GM18499 (cell line): ENCODE results near the gene SLC27A1.
"Not testable (repeated sequence)": the region's sequence is repeated elsewhere in the genome, so short reads cannot be mapped to it uniquely, and the experiment has no call there.

Experiments
- ATAC-seq: cut with Tn5 transposase; IDR thresholded peaks from one replicate; pipeline ENCODE4 v1.9.1; 2021; ENCODE audit warnings: moderate number of reproducible peaks; ENCODE audit not compliant: insufficient read depth, unreplicated experiment

The SLC27A1 gene

DNA sequence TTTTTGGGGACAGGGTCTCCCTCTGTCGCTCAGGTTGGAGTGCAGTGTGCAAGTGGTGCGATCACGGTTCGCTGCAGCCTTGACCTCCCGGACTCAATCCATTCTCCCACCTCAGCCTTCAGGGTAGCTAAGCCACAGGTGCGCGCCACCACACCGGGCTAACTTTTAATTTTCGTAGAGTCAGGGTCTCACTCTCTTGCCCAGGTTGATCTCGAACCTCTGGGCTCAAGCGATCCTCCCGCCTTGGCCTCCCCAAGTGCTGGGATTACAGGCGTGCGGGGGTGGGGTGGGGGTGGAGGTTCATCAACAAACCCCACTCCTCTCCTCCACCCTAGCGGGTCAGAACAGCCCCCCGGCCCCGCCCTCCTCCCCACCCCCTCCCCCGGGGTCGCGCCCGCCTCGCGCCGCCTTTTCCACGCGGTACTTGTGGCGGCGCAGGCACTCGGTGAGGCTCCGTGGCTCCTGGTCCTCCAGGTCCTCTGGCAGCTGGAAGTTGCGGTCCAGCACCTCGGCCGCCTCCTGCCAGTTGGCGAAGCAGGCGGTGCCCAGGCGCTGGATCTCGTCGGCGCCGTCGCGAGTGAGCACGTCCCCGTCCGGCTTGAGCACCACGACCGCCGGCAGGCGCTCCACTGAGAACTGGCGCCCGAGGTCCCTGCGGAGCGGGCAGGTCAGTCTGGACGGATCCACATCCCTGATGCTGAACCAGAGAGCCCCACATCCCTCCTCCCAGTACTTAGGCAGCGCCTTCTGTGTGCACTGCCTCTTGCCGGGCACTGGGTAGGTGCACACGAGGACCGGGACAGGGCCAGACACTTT lies 14.8 kb upstream of the SLC27A1 start:
- ATAC-seq, result no peak

DNA sequence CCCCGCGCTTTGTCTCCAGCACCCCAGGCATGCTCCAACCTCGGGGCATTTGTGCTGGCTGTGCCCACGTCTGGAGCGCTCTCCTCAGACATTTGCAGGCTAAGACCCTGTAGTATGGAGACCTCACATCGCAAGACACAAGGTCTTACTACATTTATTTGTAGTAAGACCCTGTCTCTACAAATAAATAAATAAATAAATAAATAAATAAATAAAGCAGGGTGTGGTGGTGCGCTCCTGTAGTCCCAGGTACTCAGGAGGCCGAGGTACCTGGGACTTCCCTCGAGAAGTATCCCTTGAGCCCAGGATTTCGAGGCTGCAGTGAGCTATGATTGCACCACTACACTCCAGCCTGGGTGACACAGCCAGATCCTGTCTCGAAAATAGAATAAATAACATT lies 14.2 kb upstream of the SLC27A1 start:
- ATAC-seq, result no peak

DNA sequence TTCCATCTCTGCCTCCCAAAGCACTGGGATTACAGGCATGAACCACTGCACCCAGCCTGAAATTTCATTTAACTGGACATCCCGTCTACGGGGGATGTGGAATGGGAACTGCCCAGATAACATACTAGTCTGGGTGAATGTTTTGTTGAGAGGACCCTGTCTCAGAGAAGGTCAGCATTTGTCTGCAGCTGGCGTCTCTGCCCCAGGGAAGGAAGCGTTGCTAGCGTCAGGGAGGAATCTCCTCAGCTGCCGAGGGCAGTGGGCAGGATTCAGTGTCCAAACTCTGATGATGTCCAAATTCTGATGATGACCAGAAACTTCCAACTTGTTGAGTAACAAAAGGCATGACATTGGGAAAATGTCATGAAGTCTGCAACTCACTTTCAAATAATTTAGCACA lies 12.7 kb upstream of the SLC27A1 start:
- ATAC-seq, result no peak

DNA sequence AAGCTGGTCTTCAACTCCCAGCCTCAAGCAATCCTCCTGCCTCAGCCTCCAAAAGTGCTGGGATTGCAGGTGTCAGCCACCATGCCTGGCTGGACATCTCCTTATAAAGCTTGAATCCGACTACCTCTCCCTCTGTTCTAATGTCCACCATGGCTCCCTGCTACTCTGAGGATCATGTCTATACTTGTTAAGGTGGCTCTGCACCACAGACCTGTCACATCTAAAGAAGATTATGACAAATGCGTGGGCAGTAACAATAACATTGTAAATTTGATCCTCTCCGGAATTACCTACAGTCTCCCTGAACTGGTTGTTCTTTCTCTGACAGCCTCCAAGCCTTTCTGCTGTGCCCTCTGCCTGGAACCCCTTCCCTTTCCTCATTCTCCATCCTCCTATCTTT lies 11.4 kb upstream of the SLC27A1 start:
- ATAC-seq, result no peak

DNA sequence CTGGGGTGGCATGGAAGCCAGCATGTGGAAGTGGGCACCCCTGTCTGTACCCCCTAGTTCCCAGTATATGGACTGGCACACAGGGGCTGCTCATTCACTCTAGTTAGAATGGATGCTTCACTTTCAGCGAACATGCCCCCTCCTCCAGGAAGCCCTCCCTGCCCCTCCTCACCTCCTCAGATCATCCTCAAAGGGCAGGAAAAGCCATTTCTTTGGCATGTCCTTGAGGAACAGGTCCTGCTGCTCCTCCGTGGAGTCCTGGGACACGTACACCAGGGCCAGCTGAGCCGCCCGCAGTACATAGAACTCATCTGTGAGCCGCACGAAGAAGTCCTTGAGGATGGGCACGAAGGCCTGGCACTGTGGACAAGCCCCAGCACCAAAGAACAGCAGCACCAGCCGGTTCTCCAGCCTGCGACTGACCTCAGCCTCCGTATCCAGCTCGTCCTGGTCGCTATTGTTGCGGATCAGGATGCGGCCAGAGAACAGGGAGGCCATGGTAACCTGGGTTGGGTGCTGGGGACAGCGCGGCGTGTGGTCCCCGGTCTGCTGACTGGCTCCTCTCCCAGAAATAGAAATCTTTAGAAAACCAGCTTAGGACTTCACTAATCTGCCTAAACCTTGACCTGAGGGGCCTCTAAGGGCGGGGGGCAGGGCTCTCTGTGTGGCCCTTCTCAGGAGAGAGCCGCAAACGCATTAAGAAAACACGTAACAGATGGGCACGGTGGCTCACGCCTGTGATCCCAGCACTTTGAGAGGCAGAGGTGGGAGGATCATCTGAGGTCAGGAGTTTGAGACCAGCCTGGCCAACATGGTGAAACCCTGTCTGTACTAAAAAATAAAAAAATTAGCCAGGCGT lies 9.7 kb upstream of the SLC27A1 start, which contains the start of gene NXNL1:
TSS of gene NXNL1 (minus strand) at position 555 of the 859 bp plus-strand sequence. CDS start at position 498, 57 bp downstream.
- no peak for ATAC-seq

DNA sequence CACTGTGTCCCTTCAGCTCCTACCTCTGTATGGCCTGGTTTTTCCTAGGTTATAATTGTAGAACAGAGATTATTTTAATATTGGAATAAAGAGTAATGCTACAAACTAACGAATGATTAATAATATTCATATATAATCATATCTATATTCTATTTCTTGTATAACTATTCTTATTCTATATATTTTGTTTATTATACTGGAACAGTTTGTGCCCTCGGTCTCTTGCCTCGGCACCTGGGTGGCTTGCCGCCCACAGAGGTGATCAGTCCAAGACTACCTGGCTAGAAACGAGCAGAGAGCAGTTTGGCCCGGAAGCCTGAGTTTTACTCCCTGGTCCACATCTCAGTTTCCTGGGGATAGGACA lies 3.9 kb upstream of the SLC27A1 start:
- ATAC-seq, result no peak

DNA sequence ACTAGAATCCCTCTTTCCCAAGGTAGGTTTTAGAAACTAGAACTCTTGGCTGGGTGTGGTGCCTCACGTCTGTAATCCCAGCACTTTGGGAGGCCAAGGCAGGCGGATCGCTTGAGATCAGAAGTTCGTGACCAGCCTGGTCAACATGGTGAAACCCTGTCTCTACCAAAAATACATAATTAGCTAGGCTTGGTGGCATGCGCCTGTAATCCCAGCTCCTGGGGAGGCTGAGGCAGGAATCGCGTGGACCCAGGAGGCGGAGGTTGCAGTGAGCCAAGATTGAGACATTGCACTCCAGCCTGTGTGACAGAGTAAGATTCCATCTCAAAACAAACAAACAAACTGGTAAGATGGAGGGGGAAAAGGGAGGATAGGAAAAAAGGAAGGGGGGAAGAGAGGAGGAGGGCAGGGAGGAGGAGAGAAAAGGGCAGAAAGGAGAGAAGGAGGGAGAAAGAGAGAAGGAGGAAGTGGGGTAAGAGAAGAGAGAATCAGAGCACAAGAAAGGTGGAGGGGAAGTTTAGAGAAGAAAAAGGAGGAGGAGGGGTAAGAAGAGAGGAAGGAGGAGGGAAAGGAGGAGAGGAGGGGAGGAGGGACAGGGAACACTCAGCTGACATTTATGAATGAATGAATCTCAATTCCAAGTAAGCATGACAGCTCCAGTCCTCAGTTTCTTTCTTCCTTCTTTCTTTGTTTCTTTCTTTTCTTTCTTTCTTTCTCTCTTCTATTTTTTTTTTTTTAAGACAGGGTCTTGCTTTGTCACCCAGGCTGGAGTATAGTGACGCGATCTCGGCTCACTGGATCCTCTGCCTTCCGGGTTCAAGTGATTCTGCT lies 2.6 kb upstream of the SLC27A1 start:
- ATAC-seq, result no peak

DNA sequence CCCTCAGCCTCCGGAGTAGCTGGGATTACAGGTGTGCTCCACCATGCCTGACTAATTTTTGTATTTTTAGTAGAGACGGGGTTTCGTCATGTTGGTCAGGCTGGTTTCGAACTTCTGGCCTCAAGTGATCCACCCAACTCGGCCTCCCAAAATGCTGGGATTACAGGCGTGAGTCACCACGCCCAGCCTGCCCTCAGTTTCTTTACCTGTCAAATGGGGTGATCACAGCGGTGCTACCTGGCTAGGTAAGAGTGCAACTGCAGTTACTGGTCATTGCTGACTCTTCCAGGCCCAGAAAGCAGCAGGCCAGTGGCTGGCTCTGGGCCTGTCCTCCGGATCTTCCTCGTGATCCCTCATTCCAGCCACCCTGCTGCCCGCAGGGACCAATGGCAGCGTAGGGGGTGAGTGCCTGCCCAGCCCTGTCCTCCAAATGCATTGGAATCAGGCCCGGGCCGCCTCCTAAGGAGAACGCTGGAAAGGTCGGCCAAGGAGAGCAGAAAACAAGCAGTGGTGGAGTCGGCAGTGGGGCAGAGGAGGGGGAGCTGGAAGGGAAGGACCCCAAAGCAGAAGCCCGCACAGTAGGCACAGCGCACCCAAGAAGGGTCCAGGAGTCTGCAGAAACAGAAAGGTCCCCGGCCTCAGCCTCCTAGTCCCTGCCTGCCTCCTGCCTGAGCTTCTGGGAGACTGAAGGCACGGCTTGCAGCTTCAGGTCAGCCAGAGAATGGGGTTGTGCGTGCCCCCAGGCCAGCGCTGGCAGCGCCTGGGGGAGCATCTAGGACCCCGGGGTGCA lies 1.8 kb upstream of the SLC27A1 start:
- ATAC-seq, result no peak

DNA sequence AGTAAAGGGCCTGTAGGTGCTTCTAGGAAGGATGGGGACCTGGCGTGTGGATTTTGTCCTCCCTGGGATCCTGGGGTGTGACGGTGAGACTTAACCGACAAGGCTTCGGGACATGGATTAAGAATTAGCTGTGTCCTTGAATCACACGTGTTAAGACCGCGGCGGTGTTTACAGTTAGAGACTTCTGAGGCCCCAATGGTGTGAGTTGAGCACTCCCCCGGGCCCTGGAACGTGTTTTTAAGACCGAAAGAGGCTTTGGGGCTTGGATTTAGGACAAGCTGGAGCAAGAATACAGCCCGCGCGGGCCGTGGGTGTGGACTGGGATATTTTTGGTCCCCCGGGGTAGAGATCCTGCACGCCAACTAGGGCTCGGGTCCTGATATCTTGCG lies 1.2 kb upstream of the SLC27A1 start:
- ATAC-seq, result no peak

DNA sequence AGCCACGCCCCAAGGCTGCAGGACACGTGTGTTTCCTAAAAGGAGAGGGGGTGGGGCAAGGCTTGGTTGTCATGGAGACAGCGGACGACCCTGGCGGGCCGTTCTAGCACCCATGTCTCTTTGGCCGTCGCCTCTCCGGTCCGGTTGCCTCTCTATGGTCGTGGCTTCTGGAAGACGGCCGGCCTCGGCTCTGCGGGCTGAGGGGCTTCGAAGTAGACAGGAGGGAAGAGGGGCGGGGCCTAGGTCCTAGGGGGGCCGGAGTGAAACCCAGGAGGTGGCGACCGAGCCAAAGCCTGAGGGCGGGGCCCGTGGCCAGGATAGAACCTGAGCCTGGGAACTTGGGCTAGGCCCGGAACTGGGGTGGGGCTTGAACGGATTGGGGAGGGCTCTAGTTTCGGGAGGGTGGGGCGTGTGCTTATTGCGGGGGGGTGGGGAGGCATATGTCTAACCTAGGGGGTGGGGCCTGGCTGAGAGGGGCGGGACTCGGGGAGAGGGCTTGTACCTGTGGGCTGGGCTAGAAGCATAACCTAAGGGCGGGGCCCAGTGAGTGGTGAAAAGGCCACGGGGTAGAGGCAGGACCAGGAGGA lies 750 bp upstream of the SLC27A1 start:
- peak; percentile 36 for ATAC-seq

DNA sequence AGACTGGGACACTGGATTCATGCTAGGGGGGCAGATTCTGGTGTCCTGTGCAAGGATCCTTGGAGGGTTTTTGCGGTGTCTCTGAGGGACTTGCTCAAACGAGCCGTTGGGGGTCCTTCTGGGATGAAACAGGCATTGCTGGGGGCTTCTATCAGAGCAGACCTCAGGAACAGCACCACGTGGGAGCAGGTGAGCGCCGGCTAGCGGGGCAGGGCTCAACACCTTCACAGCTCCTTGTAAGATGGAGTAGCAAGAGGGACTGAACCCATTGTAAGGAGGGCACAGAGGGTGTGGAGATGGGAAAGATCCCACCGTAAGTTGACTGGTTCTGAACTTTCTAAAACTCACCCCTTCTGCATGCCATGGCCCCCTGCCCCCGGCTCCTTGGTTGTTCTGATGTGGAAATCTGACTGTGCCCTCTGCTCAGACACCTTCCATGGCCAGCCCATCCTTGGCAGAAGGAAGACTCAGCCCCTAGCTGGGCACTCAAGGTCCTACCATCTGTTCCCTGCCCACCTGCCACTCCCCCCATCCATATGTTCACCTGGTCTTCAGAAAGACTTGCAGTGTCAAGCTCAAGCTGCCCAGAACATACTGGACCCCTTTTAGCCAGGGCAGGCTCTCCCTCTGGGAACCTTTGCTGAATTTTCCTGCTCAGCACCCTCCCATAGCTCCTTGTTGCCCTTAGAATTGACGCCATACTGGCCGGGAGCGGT lies 1.2 kb downstream of the SLC27A1 start:
- no peak for ATAC-seq

DNA sequence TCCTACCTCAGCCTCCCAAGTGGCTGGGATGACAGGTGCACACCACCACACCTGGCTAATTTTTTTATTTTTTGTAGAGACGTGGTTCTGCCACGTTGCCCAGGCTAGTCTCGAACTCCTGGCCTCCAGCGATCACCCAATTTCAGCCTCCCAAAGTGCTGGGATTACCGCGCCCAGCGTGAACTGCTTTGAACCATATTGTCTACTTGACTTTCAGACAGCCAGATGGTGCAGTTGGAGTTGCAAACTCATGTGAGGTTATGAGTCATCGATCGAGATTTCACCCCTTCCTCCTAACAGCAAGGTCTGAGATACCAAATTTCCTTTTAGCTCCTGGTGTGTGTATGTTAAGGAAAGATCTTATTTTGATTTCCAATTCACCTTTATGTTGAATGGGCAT lies 2.7 kb downstream of the SLC27A1 start:
- no peak for ATAC-seq

DNA sequence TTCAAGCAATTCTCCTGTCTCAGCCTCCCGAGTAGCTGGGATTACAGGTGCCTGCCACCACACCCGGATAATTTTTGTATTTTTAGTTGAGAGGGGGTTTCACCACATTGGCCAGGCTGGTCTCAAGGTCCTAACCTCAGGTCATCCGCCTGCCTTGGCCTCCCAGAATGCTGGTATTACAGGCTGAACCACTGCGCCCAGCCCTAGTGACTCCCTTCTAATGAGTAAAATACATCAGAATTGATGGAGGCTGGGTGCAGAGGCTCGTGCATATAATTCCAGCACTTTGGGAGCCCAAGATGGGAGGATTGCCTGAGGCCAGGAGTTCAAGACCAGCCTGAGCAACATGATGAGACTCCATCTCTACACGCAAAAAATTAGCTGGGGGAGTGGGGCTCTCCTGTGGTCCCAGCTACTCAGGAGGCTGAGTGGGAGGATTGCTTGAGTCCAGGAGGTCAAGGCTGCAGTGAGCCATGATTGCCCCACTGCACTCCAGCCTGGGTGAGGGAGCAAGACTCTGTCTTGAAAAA lies 4.8 kb downstream of the SLC27A1 start:
- ATAC-seq, result not testable (repeated sequence)

DNA sequence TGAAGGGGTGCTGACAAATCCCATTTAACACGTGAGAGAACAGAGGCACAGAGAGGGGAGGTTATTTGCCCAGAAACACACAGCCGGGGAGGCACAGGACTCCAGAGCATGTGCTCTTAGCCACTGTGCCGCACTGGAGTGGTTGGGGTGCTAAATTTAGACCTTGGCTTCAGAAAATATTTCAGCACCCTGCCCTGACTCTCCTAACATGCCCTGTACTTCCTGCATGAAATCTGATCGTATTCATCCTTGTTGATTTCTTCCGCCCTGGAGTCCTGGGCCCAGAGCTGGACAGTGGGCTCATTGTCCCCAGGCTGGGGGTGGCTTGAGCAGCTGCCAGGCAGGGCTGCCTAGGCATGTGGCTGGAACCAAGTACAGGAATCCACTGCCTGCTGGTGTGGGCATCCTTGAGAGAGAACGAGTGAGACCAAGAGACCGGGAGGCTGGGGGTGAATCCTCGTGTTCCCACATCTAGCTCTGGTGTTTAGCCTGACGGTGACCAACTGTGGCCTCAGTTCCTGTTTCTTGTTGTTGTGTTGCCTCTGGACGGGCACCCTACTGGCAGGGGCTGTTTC lies 5.3 kb downstream of the SLC27A1 start:
- no peak for ATAC-seq

DNA sequence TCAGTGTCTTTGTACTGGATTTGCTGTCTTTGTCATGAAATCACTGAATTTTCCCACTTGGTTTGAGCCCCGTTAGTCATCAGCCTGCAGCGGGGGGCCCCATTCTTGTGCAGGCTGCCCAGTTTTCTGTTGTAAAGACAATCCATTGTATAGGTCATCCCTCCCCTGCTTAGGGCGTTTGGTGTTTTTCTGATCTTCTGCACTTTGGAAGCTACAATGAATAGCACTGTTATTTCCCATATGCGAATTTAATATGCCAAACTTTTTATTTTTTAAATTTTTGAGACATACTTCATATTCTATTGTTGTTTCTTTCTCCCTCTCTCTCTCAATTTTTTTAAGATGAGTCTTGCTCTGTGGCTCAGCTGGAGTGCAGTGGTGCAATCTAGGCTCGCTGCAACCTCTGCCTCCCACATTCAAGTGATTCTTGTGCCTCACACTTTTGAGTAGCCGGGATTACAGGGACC lies 9.0 kb downstream of the SLC27A1 start:
- ATAC-seq, result no peak

DNA sequence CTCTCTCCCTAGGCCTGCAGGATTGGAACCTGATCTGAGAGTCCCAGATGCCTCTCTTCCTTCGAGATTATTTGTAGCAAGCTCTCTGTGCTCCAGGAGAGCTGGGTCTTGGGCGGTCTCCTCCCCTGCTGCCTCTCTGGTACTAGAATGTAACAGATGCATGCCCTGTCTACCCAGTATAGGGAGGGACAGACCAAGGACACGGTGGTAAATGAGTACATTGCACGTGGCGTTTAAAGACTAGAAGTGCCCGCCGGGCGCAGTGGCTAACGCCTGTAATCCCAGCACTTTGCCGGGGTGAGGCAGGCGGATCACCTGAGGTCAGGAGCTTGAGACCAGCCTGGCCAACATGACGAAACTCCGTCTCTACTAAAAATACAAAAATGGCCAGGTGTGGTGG lies 11.7 kb downstream of the SLC27A1 start:
- no peak for ATAC-seq

DNA sequence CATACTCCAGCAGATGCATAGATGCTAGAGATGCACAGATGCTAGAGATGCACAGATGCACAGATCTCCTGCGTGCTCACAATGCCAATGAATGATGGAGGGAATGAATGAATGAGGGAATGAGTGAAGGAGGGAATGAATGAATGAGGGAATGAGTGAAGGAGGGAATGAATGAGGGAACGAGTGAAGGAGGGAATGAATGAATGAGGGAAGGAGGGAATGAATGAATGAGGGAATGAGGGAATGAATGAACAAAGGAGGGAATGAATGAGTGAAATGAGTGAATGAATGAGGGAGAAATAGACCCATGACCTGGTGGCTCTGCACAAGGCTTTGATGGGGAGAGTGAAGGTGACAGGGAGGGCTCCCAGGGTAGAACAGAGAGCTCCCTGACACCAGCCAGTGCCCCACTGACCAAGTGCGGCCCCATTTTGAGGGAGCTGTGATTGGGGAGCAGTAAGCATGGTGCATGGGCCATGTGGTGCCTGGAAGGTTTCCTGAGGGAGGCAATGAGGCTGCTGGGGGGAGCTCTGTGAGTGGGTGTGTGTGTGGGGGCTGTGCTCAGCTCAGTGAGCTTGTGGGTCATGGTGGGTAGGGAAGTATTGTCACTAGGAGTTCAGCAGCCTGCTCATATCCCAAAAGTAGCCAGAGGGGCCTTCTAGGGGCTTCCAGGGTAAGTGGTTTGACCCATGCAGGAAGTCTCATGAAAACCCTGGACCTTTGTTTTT lies 12.7 kb downstream of the SLC27A1 start:
- ATAC-seq, result no peak

DNA sequence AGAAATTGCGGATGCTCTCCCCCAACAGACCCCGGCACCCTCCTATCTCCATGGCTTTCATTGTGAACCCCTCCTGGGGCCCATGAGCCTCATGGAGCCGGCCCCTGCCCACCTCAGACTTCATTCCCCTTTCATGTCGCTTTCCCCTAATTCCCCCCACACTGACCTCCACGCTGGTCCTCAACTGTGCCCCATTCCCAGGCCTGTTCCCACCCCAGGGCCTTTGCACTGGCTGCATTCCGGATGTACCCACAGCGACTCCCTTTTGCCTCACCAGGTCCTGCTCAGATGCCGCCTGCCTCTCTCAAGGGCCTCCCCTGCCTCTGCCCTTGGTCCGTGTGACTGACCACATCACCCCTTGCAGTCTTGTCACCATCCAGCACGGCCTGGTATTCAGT lies 13.3 kb downstream of the SLC27A1 start:
- ATAC-seq, result no peak
